H1 (cell line): ENCODE measurements around the gene ANKS1B. TPM values are rescaled to one million over a fixed set of nuclear protein-coding genes. Genes with fewer than 3 reads are reported as not detected.

Experiments used
- CTCF ChIA-PET: fragments of 300-600 bp; sonication (Branson Sonifier 250); formaldehyde crosslinking; loops from one replicate; lab custom pipeline; 2021; ENCODE audit not compliant: partially characterized antibody; lab: Charles Lee
- POLR2A ChIA-PET: fragments of 300-600 bp; sonication (Branson Sonifier 250); formaldehyde crosslinking; loops from one replicate; lab custom pipeline; 2021; ENCODE audit warnings: inconsistent platforms; ENCODE audit not compliant: partially characterized antibody; lab: Charles Lee
- DNase-seq, 2 experiments: peaks; one replicate each; pipeline versions ENCODE4 v3.0.0 to v3.0.0-alpha.2; 2010 to 2022; ENCODE audit warnings: low spot score in 2 of 2, low read depth in 1 of 2, mixed read lengths in 1 of 2
- FAIRE-seq: peaks from 2 replicates; lab custom pipeline; 2011; peaks lifted over from hg19 to GRCh38; lab: Jason Lieb, UNC
- H2AFZ ChIP-seq: 2 replicates; pipeline ENCODE4 v1.8.1; 2012; ENCODE audit warnings: low read length, inconsistent platforms
- H2AK5ac ChIP-seq: 2 replicates; pipeline ENCODE4 v1.6.1; 2013; ENCODE audit warnings: low read depth, low read length
- H2BK120ac ChIP-seq: replicated peaks from 2 replicates; pipeline ENCODE3; 2013; ENCODE audit warnings: low read depth, low read length, inconsistent platforms
- H2BK12ac ChIP-seq: 2 replicates; pipeline ENCODE4 v1.6.1; 2013; ENCODE audit warnings: low read depth, low read length
- H2BK15ac ChIP-seq: 2 replicates; pipeline ENCODE4 v1.6.1; 2013; ENCODE audit warnings: low read length
- H2BK20ac ChIP-seq: 2 replicates; pipeline ENCODE4 v1.6.1; 2013; ENCODE audit warnings: low read length
- H2BK5ac ChIP-seq: 2 replicates; pipeline ENCODE4 v1.6.1; 2013; ENCODE audit warnings: low read depth, low read length
- H3K14ac ChIP-seq: 2 replicates; pipeline ENCODE4 v1.6.1; 2013; ENCODE audit warnings: inconsistent platforms; ENCODE audit not compliant: insufficient read length
- H3K18ac ChIP-seq: 2 replicates; pipeline ENCODE4 v1.6.1; 2013; ENCODE audit warnings: low read length; ENCODE audit errors: extremely low read depth
- H3K23ac ChIP-seq: 2 replicates; pipeline ENCODE4 v1.6.1; 2013; ENCODE audit warnings: inconsistent platforms; ENCODE audit not compliant: insufficient read length
- H3K23me2 ChIP-seq: 2 replicates; pipeline ENCODE4 v1.6.1; 2013; ENCODE audit warnings: low read depth, low read length
- H3K27ac ChIP-seq: 2 replicates; pipeline ENCODE4 v1.6.1; 2011; ENCODE audit warnings: low read depth, low read length, inconsistent platforms
- H3K27me3 ChIP-seq, 4 experiments: replicated peaks in 1 of 4; 1 replicate in 1 of 4; 2 replicates in 3 of 4; pipeline versions ENCODE4 v1.6.1 to v1.8.1; 2011 to 2013; ENCODE audit warnings: low read length in 3 of 4, mild to moderate bottlenecking in 3 of 4, inconsistent platforms in 2 of 4, mixed read lengths in 2 of 4, moderate library complexity in 1 of 4; ENCODE audit not compliant: control insufficient read depth in 3 of 4, insufficient read depth in 3 of 4; ENCODE audit errors: extremely low read depth in 1 of 4
- H3K36me3 ChIP-seq, 4 experiments: 2 replicates each; pipeline versions ENCODE4 v1.6.1 to v1.8.1; 2011 to 2013; ENCODE audit warnings: mild to moderate bottlenecking in 4 of 4, low read length in 3 of 4, moderate library complexity in 2 of 4, control low read depth in 1 of 4, inconsistent platforms in 1 of 4; ENCODE audit not compliant: insufficient read depth in 4 of 4, control insufficient read depth in 2 of 4
- H3K4ac ChIP-seq: replicated peaks from 2 replicates; pipeline ENCODE3; 2013; ENCODE audit warnings: low read length, low read depth, mixed read lengths, inconsistent platforms; ENCODE audit not compliant: insufficient read length
- H3K4me1 ChIP-seq, 4 experiments: replicated peaks in 1 of 4; 1 replicate in 1 of 4; 2 replicates in 3 of 4; pipeline versions ENCODE4 v1.6.1 to v1.8.1; 2011 to 2013; ENCODE audit warnings: low read length in 3 of 4, inconsistent platforms in 2 of 4, mixed read lengths in 1 of 4; ENCODE audit not compliant: insufficient read depth in 4 of 4, control insufficient read depth in 3 of 4
- H3K4me2 ChIP-seq, 2 experiments: 2 replicates each; pipeline versions ENCODE4 v1.6.1 to v1.8.1; 2011 to 2013; ENCODE audit warnings: low read depth in 2 of 2, low read length in 2 of 2, control low read depth in 1 of 2, inconsistent platforms in 1 of 2, mild to moderate bottlenecking in 1 of 2; ENCODE audit not compliant: insufficient read depth in 1 of 2
- H3K4me3 ChIP-seq, 4 experiments: fragments of 200-600, 300-600 bp in 1 of 4; sonication (generic), shearing (Covaris generic), sonication (Bioruptor Twin) in 1 of 4; 2 replicates each; pipeline versions ENCODE4 v1.5.1 to v1.8.1; 2011 to 2016; ENCODE audit warnings: low read length in 4 of 4, low read depth in 3 of 4, control low read depth in 2 of 4, inconsistent platforms in 2 of 4, mild to moderate bottlenecking in 2 of 4, mixed read lengths in 1 of 4, moderate library complexity in 1 of 4; ENCODE audit not compliant: insufficient read depth in 2 of 4; ENCODE audit errors: extremely low read depth in 1 of 4
- H3K56ac ChIP-seq: replicated peaks from 2 replicates; pipeline ENCODE3; 2013; ENCODE audit warnings: low read depth, mild to moderate bottlenecking, mixed read lengths, low read length, inconsistent platforms; ENCODE audit not compliant: insufficient read length
- H3K79me1 ChIP-seq: 2 replicates; pipeline ENCODE4 v1.6.1; 2013; ENCODE audit warnings: low read depth, low read length, control low read depth
- H3K79me2 ChIP-seq, 2 experiments: 2 replicates each; pipeline versions ENCODE4 v1.6.1 to v1.8.1; 2012 to 2013; ENCODE audit warnings: low read length in 2 of 2, mild to moderate bottlenecking in 2 of 2, inconsistent platforms in 1 of 2; ENCODE audit not compliant: insufficient read depth in 2 of 2, control insufficient read depth in 1 of 2
- H3K9ac ChIP-seq, 4 experiments: replicated peaks in 1 of 4; 1 replicate in 1 of 4; 2 replicates in 3 of 4; pipeline versions ENCODE4 v1.6.1 to v1.8.1; 2011 to 2013; ENCODE audit warnings: low read depth in 3 of 4, low read length in 3 of 4, control low read depth in 2 of 4, mild to moderate bottlenecking in 2 of 4, moderate library complexity in 2 of 4, inconsistent platforms in 1 of 4; ENCODE audit errors: extremely low read depth in 1 of 4
- H3K9me3 ChIP-seq, 2 experiments: 2 replicates each; pipeline versions ENCODE4 v1.6.1 to v1.8.1; 2012 to 2013; ENCODE audit warnings: mild to moderate bottlenecking in 2 of 2, moderate library complexity in 2 of 2, control low read depth in 1 of 2, inconsistent platforms in 1 of 2, low read depth in 1 of 2, low read length in 1 of 2, mixed read lengths in 1 of 2; ENCODE audit not compliant: insufficient read depth in 2 of 2
- H4K20me1 ChIP-seq, 2 experiments: replicated peaks in 1 of 2; 2 replicates each; pipeline versions ENCODE3 to v1.8.1; 2011 to 2013; ENCODE audit warnings: inconsistent platforms in 2 of 2, low read length in 2 of 2, mild to moderate bottlenecking in 1 of 2; ENCODE audit not compliant: insufficient read depth in 2 of 2, control insufficient read depth in 1 of 2
- H4K5ac ChIP-seq: 2 replicates; pipeline ENCODE4 v1.6.1; 2013; ENCODE audit warnings: low read length, low read depth, mixed read lengths, inconsistent platforms; ENCODE audit not compliant: insufficient read length
- H4K8ac ChIP-seq: 2 replicates; pipeline ENCODE4 v1.8.0; 2013; ENCODE audit warnings: mild to moderate bottlenecking, moderate library complexity, low read length, inconsistent platforms; ENCODE audit not compliant: insufficient read depth; ENCODE audit errors: extremely low read depth
- H4K91ac ChIP-seq: replicated peaks from 2 replicates; pipeline ENCODE3; 2013; ENCODE audit warnings: low read length, mixed read lengths, inconsistent platforms; ENCODE audit not compliant: insufficient read length
- BCL11A ChIP-seq, 2 experiments: IDR thresholded peaks; one replicate each; pipeline ENCODE4 v1.6.1; 2011; ENCODE audit warnings: low read depth in 2 of 2, low read length in 2 of 2, mild to moderate bottlenecking in 2 of 2
- FOSL1 ChIP-seq: IDR thresholded peaks from 2 replicates; pipeline ENCODE4 v1.6.1; 2011; ENCODE audit warnings: mild to moderate bottlenecking, low read depth, low read length, moderate library complexity; ENCODE audit not compliant: insufficient read depth
- KDM5A ChIP-seq: fragments of 200-600 bp; IDR thresholded peaks from 2 replicates; pipeline ENCODE4 v1.7.1; 2012; ENCODE audit warnings: mild to moderate bottlenecking, low read length, inconsistent platforms, mixed read lengths
- TCF12 ChIP-seq: IDR thresholded peaks from 2 replicates; pipeline ENCODE4 v1.6.1; 2011; ENCODE audit warnings: low read depth, mild to moderate bottlenecking, low read length
- WGBS, 2 experiments: shearing (Covaris generic) in 1 of 2; methylation state at CpG; one replicate each; pipeline versions ENCODE4 v1.1.6 to v1.1.7; 2013 to 2015; ENCODE audit warnings: low lambda C conversion rate in 2 of 2, mixed read lengths in 2 of 2, inconsistent platforms in 1 of 2, low coverage in 1 of 2, missing lambda C conversion rate in 1 of 2; ENCODE audit not compliant: insufficient replicate concordance in 2 of 2, insufficient coverage in 1 of 2, insufficient read length in 1 of 2; ENCODE audit errors: extremely low coverage in 1 of 2, missing lambda C conversion rate in 1 of 2; 5-methylcytosine and 5-hydroxymethylcytosine counted together
- polyA plus RNA-seq, 7 experiments: library from polyadenylated mRNA; depleted of rRNA in 3 of 7; stranded (reverse) in 5 of 7; unstranded in 2 of 7; fragments of >200 nt in 5 of 7; fragments of 200-250 nt in 2 of 7; gene quantifications; 1 replicate in 5 of 7; 2 replicates in 1 of 7; 4 replicates in 1 of 7; pipeline versions ENCODE4 v1.2.1 to v1.2.3, GENCODE V29; 2011 to 2013; ENCODE audit warnings: missing spikeins in 2 of 7, mixed read lengths in 2 of 7
- total RNA-seq: library from RNA; stranded (reverse); fragmentation: NEBNext Ultra II Directional; extraction: Animal tissue kit (Norgen Biotek cat#: 25700); gene quantifications from 2 replicates; pipeline ENCODE4 v1.2.1, GENCODE V29; 2021

The ANKS1B gene
- total and polyA plus RNA-seq, 2 of the 8 experiments (the other 6 are each of a cell fraction or from before 2014, with no cell fraction given) = 2.7 to 6.1 TPM

GRCh38 chr12:98786653-98787052, 1198.1 kb downstream of the ANKS1B start:
- no peak overlapping the region for H3K4ac ChIP-seq
- no peak overlapping the region for H3K56ac ChIP-seq
- CTCF ChIA-PET = interaction anchor here (0.6 to 1.4 kb wide), 3 partner anchors 13 to 169 kb away, joined by 3 to 4 read pairs (median 3); no protein-coding TSS in a partner anchor
- H3K14ac ChIP-seq = no peak overlapping the region
- H3K23me2 ChIP-seq = no peaks in the 10 kb centered on the region
- no peaks in the 10 kb centered on the region for H3K79me1 ChIP-seq
- no peak overlapping the region for H2BK20ac ChIP-seq
- H2BK15ac ChIP-seq = no peak overlapping the region
- no peaks in the 10 kb centered on the region for H3K36me3 ChIP-seq
- no peaks in the 10 kb centered on the region for H3K27me3 ChIP-seq
- H3K4me1 ChIP-seq = no peaks in the 10 kb centered on the region
- H4K5ac ChIP-seq = no peak overlapping the region
- H3K4me2 ChIP-seq = no peak overlapping the region
- FAIRE-seq (no peak), DNase-seq (no peak)
- H3K23ac ChIP-seq = no peak overlapping the region
- H2AFZ ChIP-seq = no peak overlapping the region
- H2AK5ac ChIP-seq = no peak overlapping the region
- no peak overlapping the region for H3K4me3 ChIP-seq
- no peak overlapping the region for H2BK12ac ChIP-seq
- 90% methylated on average over 7 of the region's 7 CpGs; no CpG with 5 or more reads in 1 of the 2 experiments for WGBS, 2 experiments
- H3K9me3 ChIP-seq = no peaks in the 10 kb centered on the region
- H4K20me1 ChIP-seq = no peaks in the 10 kb centered on the region
- POLR2A ChIA-PET = no interaction called here
- no peak overlapping the region for H3K27ac ChIP-seq
- no peak overlapping the region for H3K9ac ChIP-seq
- no peak overlapping the region for H2BK120ac ChIP-seq
- no peak overlapping the region for H4K91ac ChIP-seq
- TF ChIP-seq FOSL1 = no peak
- no peak for TF ChIP-seq BCL11A (IDR thresholded peaks at IDR 0.05; ENCODE audit: low read depth in 2 of 2, low read length in 2 of 2)
- TF ChIP-seq KDM5A = no peak
- no peak for TF ChIP-seq TCF12
- no peaks in the 10 kb centered on the region for H3K79me2 ChIP-seq
- no peak overlapping the region for H4K8ac ChIP-seq
- no peak overlapping the region for H2BK5ac ChIP-seq
- H3K18ac ChIP-seq = no peak overlapping the region
